ENCODE data around the gene OBSCN. TPM values are rescaled to one million over a fixed set of nuclear protein-coding genes. Genes with fewer than 3 reads are reported as not detected.

OBSCN gene
- total RNA-seq, 6 experiments from 2014 or later, result 0.27 to 1.8 (median 0.53) TPM

GRCh38 chr1:228224198-228225164 lies 16.6 kb downstream of the OBSCN start:
- peaks cover 6% of the 10 kb centered on the region; the same call in 1 of the 2 replicates for H3K36me3 Mint-ChIP-seq (ENCODE audit: low read depth)

GRCh38 chr1:228225165-228225710 lies 17.4 kb downstream of the OBSCN start:
- Mint-ChIP-seq H3K27me3 (ENCODE audit: insufficient read depth) (peaks cover 8% of the 10 kb centered on the region), H3K4me1 (ENCODE audit: low read depth) (peaks cover 15% of the 10 kb centered on the region), H3K9me3 (peaks cover 17% of the 10 kb centered on the region; the same call in 1 of the 2 replicates), H3K27ac (no peak overlapping the region), H3K4me3 (no peak overlapping the region), H3K36me3 (ENCODE audit: low read depth) (peaks cover 6% of the 10 kb centered on the region; the same call in 1 of the 2 replicates)
- no peak for DNase-seq
- no peak for TF ChIP-seq CTCF (IDR thresholded peaks at IDR 0.05)

More at GRCh38 chr1:228224198-228225164, 16.6 kb downstream of the OBSCN start:
- H3K27ac Mint-ChIP-seq, result no peak overlapping the region
- peaks cover 17% of the 10 kb centered on the region; the same call in 1 of the 2 replicates for H3K9me3 Mint-ChIP-seq
- DNase-seq, result no peak
- peaks cover 15% of the 10 kb centered on the region for H3K4me1 Mint-ChIP-seq (ENCODE audit: low read depth)
- peaks cover 8% of the 10 kb centered on the region for H3K27me3 Mint-ChIP-seq (ENCODE audit: insufficient read depth)
- H3K4me3 Mint-ChIP-seq, result no peak overlapping the region
- no peak for TF ChIP-seq CTCF (IDR thresholded peaks at IDR 0.05)

- Mint-ChIP-seq H3K4me1 (ENCODE audit: low read depth) (peaks cover 15% of the 10 kb centered on the region), H3K36me3 (ENCODE audit: low read depth) (peaks cover 6% of the 10 kb centered on the region; the same call in 1 of the 2 replicates), H3K27ac (no peak overlapping the region), H3K27me3 (ENCODE audit: insufficient read depth) (peaks cover 8% of the 10 kb centered on the region), H3K4me3 (no peak overlapping the region), H3K9me3 (peaks cover 17% of the 10 kb centered on the region; the same call in 1 of the 2 replicates)
- no peak for DNase-seq
- TF ChIP-seq CTCF (IDR thresholded peaks at IDR 0.05), result no peak
Measured at GRCh38 chr1:228225740-228226139, 17.9 kb downstream of the OBSCN start.

- Mint-ChIP-seq H3K4me1 (ENCODE audit: low read depth) (peaks cover 15% of the 10 kb centered on the region), H3K36me3 (ENCODE audit: low read depth) (peaks cover 6% of the 10 kb centered on the region; the same call in 1 of the 2 replicates), H3K27me3 (ENCODE audit: insufficient read depth) (peaks cover 8% of the 10 kb centered on the region), H3K27ac (no peak overlapping the region), H3K4me3 (no peak overlapping the region), H3K9me3 (peaks cover 17% of the 10 kb centered on the region; the same call in 1 of the 2 replicates)
- DNase-seq, result no peak
- TF ChIP-seq CTCF (IDR thresholded peaks at IDR 0.05), result no peak
Measured at GRCh38 chr1:228226141-228226874, 18.5 kb downstream of the OBSCN start.
